ENCODE measurements around the gene DPP4. TPM values are rescaled to one million over a fixed set of nuclear protein-coding genes. Genes with fewer than 3 reads are reported as not detected.
A peak's percentile ranks its signal among the peaks of the same experiment; 100 is the strongest.

DPP4 gene
- total RNA-seq, 4 donors from 2014 or later, result 1.6 to 5.3 (median 3.8) TPM

DNA sequence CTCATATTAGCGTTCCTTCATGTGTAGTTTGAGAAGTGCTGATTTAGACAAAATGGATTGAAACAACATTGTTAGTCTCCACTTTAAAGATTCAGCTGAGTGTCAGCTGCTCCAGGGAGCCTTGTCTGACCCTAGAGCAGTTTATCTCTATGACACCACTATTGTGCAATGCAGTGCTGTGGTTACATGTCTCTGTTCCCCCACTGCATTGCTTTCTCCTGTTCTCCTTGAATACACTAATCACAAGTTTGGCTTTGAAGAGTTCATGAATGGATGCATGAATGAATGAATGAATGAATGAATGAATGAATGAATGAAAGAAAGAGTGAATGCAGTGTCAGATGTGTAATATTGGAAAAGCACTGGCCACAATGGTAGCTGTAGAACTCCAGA is 39.8 kb upstream of the DPP4 start:
- TF ChIP-seq EP300 (IDR thresholded peaks at IDR 0.05) (no peak), POLR2AphosphoS5 (IDR thresholded peaks at IDR 0.05) (peak in 1 of 3 donors; percentile 54)
- H3K9me3 ChIP-seq, result no peaks in the 10 kb centered on the region
- no peak overlapping the region for H3K4me3 ChIP-seq
- DNase-seq (ENCODE audit: low spot score in 2 of 2), result no peak
- H3K27me3 ChIP-seq, result no peaks in the 10 kb centered on the region
- no peak overlapping the region for H3K27ac ChIP-seq
- peaks cover 42% of the 10 kb centered on the region for H3K4me1 ChIP-seq
- 27% methylated on average over 1 of the region's 1 CpG for WGBS
- no peaks in the 10 kb centered on the region for H3K36me3 ChIP-seq

DNA sequence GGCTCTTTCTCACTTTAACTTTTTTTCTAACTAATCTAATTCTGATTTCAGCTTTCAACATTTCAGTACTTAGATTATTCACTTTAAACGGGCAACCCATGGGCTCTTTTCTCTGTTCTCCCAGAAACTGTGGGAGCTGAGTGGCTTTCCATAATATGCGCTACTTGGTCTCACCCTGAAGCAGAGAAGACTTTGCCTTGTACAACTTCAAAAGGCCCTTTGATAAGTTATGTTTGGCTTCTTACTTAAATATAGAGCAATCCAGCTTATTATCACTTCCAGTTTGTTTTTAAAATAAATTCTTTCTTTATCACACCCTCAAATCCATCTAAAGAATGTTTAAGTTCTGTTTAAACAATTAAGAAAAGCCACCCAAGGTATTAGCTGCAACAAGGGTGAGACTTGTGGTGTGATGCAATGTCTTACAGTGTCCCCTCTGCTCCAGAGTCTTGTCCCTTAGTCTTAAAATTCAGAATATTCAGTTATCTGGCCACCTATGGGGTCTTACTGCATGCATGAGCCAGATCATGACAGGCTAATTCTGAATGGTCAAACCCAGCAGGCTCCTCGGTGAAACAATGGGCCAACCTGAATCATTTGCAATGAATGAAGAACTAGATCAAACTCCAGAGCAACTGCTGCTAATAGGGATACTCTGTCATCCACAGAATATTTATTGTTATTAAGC is 39.2 kb upstream of the DPP4 start:
- Histone ChIP-seq H3K27me3 (no peaks in the 10 kb centered on the region), H3K27ac (no peak overlapping the region), H3K4me1 (peaks cover 37% of the 10 kb centered on the region), H3K4me3 (no peak overlapping the region), H3K9me3 (no peaks in the 10 kb centered on the region), H3K36me3 (no peaks in the 10 kb centered on the region)
- WGBS, result 66% methylated on average over 3 of the region's 3 CpGs
- no peak for DNase-seq (ENCODE audit: low spot score in 2 of 2)
- TF ChIP-seq POLR2AphosphoS5 (IDR thresholded peaks at IDR 0.05) (no peak), CTCF (IDR thresholded peaks at IDR 0.05) (no peak), POLR2A (IDR thresholded peaks at IDR 0.05) (no peak), EP300 (IDR thresholded peaks at IDR 0.05) (no peak)

- DNase-seq (ENCODE audit: low spot score in 2 of 2), result no peak
- Histone ChIP-seq H3K9me3 (no peaks in the 10 kb centered on the region), H3K4me3 (no peak overlapping the region), H3K27ac (peak overlapping the region; percentile 45), H3K4me1 (peaks cover 30% of the 10 kb centered on the region), H3K36me3 (no peaks in the 10 kb centered on the region), H3K27me3 (no peaks in the 10 kb centered on the region)
- no peak for TF ChIP-seq POLR2A (IDR thresholded peaks at IDR 0.05)
- TF ChIP-seq EP300 (IDR thresholded peaks at IDR 0.05), result no peak
- no peak for TF ChIP-seq POLR2AphosphoS5 (IDR thresholded peaks at IDR 0.05)
- no peak for TF ChIP-seq CTCF (IDR thresholded peaks at IDR 0.05)
- 75% methylated on average over 5 of the region's 5 CpGs for WGBS
These were observed 38.2 kb upstream of the DPP4 start for GRCh38 chr2:162111958-162112850.

GRCh38 chr2:162107361-162107901 is 33.4 kb upstream of the DPP4 start:
- Histone ChIP-seq H3K27me3 (no peaks in the 10 kb centered on the region), H3K27ac (no peak overlapping the region), H3K4me1 (peaks cover 11% of the 10 kb centered on the region), H3K36me3 (no peaks in the 10 kb centered on the region), H3K4me3 (no peak overlapping the region), H3K9me3 (no peaks in the 10 kb centered on the region)
- 94% methylated on average over 4 of the region's 4 CpGs for WGBS
- no peak for DNase-seq (ENCODE audit: low spot score in 2 of 2)
- TF ChIP-seq POLR2A (IDR thresholded peaks at IDR 0.05) (no peak), CTCF (IDR thresholded peaks at IDR 0.05) (no peak), POLR2AphosphoS5 (IDR thresholded peaks at IDR 0.05) (no peak), EP300 (IDR thresholded peaks at IDR 0.05) (no peak)

- Histone ChIP-seq H3K27me3 (no peaks in the 10 kb centered on the region), H3K4me3 (no peak overlapping the region), H3K4me1 (peaks cover 4% of the 10 kb centered on the region), H3K9me3 (no peaks in the 10 kb centered on the region), H3K27ac (no peak overlapping the region), H3K36me3 (no peaks in the 10 kb centered on the region)
- 87% methylated on average over 1 of the region's 1 CpG for WGBS
- TF ChIP-seq EP300 (IDR thresholded peaks at IDR 0.05), result no peak
- TF ChIP-seq POLR2A (IDR thresholded peaks at IDR 0.05), result no peak
- no peak for TF ChIP-seq POLR2AphosphoS5 (IDR thresholded peaks at IDR 0.05)
- TF ChIP-seq CTCF (IDR thresholded peaks at IDR 0.05), result no peak
- DNase-seq (ENCODE audit: low spot score in 2 of 2), result no peak
These were observed 32.7 kb upstream of the DPP4 start for GRCh38 chr2:162106746-162107145.
